GM18505 (cell line): ENCODE data around the gene PHKA1.
"Not testable (repeated sequence)": the region's sequence is repeated elsewhere in the genome, so short reads cannot be mapped to it uniquely, and the experiment has no call there.

Source experiments
- ATAC-seq: cut with Tn5 transposase; IDR thresholded peaks from one replicate; pipeline ENCODE4 v1.9.1; 2021; ENCODE audit not compliant: unreplicated experiment
- POLR2A ChIP-seq: IDR thresholded peaks from 4 replicates; pipeline ENCODE4 v1.6.1; 2011; ENCODE audit warnings: borderline replicate concordance; ENCODE audit not compliant: insufficient read depth, insufficient read length; ENCODE audit errors: extremely low read depth

PHKA1 gene

DNA sequence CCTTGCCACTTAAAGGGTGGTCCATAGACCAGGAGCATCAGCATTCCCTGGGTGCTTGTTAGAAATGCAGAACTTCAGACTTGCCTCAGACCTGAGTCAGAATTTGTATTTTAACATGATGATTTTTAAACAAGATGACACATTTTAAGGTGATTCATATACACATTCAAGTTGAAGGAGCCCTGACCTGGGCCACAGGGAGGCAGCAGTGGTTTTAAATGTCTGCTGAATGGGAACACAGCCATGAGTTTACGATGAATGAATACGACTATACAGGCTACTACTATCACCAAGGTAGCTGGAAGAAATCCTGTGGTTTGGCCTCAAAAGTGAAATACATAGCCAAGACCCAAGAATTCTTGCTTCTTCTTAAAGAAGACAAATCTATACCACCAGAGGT lies 144.3 kb downstream of the PHKA1 start:
- no peak for TF ChIP-seq POLR2A
- ATAC-seq, result no peak

GRCh38 chrX:72568406-72569092 lies 145.6 kb downstream of the PHKA1 start:
- ATAC-seq, result no peak
- TF ChIP-seq POLR2A, result no peak

- no peak for ATAC-seq
- no peak for TF ChIP-seq POLR2A
These were observed 147.7 kb downstream of the PHKA1 start for GRCh38 chrX:72566448-72566847.

DNA sequence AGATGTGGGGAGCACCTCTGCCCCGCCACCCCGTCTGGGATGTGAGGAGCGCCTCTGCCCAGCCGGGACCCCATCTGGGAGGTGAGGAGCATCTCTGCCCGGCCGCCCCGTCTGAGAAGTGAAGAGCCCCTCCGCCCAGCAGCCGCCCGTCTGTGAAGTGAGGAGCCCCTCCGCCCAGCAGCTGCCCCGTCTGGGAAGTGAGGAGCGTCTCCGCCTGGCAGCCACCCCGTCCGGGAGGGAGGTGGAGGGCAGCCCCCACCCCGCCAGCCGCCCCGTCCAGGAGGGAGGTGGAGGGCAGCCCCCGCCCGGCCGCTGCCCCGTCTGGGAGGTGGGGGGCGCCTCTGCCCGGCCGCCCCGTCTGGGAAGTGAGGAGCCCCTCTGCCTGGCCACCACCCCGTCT lies 154.5 kb downstream of the PHKA1 start:
- not testable (repeated sequence) for ATAC-seq

GRCh38 chrX:72554448-72555140 lies 159.5 kb downstream of the PHKA1 start:
- TF ChIP-seq POLR2A, result no peak
- no peak for ATAC-seq

DNA sequence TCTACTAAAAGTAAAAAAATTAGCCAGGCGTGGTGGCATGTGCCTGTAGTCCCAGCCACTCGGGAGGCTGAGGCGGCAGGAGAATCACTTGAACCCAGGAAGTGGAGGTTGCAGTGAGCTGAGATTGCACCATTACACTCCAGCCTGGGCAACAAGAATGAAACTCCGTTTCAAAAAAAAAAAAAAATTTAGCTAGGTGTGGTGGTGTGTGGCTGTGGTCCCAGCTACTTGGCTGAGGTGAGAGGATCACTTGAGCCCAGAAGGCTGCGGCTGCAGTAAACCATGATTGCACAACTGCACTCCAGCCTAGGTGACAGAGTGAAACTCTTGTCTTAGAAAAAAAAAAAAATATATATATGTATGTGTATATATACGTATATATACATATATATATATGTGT lies 161.7 kb downstream of the PHKA1 start:
- not testable (repeated sequence) for ATAC-seq

DNA sequence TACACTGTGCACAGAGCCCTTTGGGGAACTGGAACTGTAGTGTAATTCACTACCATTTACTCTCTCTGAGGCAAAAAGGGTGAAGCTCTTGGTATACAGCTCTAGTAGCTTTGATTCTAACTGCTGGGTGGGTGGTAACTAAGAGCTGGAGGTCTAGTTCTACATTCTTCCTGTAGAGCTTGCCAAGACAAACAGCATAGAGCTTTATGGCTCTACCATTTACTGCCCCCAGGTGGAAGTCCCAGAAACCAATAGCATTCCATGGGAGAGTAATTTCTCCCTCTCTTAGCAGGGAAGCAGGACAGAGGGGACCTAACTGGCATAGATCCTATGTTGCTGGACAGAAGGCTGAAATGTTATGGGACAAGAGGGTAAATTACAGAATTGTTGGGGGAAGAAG lies 168.1 kb downstream of the PHKA1 start:
- TF ChIP-seq POLR2A, result no peak
- no peak for ATAC-seq

DNA sequence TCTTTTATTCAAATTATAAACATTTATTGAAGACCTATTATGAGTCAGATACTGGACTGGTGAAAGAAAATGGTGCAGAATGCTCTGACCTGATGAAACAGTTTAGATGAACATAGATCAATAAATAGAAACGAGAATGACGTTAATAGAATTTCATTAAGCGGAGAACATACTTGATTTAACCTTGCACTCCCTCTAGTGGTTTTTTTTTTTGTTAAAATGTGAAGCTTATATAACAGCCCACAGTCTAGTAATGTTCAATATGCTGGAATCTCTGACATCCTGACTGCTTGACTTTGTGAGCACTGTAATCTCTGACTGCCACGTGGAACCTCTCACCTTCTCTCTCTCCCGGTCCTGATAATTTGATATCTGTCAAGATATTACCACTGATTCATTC lies 173.8 kb downstream of the PHKA1 start:
- no peak for TF ChIP-seq POLR2A
- no peak for ATAC-seq

DNA sequence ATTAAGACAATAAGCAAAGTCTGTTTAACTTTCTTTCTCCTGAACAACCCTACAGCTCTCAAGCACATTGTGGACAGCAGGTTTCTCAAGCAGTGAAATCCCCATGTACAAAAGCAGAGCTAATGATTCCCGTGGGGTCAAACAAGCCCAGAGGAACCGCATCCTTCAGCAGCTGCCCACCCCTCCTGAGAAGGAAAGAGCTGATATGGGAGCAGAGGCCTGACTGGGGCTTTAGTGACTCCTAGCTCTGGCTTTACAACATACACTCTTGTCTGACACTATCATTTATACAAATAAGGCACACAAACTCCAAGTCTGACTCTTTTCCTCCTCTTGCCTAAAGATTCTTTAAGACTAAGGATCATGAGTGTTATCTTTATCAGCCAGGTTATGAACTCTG lies 174.3 kb downstream of the PHKA1 start:
- TF ChIP-seq POLR2A, result no peak
- no peak for ATAC-seq

DNA sequence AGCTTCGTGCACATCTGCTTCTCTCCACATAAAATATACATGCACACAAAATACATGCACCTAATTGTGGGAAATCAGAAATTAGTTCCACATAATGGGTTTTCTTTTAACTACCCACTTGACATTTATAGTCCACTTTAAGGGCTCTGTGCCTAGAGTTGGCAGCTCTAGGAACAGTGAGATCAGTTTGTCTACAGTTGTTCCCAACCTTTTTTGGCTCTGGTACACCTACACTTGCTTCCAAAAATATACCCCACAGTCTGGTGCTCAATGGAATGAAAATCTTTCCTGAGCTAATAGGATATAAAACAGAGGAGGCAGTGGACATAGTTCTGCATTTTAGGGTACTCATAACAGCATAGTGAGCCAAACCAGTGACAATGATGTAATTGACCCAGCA lies 177.6 kb downstream of the PHKA1 start:
- TF ChIP-seq POLR2A, result no peak
- ATAC-seq, result no peak

GRCh38 chrX:72532366-72532765 lies 181.7 kb downstream of the PHKA1 start:
- ATAC-seq, result no peak

More at GRCh38 chrX:72532366-72532765, 181.7 kb downstream of the PHKA1 start:
- TF ChIP-seq POLR2A, result no peak
